ENCODE results near the gene STAG3.
"Not testable (repeated sequence)": the region's sequence is repeated elsewhere in the genome, so short reads cannot be mapped to it uniquely, and the experiment has no call there.

STAG3 gene, protein sequence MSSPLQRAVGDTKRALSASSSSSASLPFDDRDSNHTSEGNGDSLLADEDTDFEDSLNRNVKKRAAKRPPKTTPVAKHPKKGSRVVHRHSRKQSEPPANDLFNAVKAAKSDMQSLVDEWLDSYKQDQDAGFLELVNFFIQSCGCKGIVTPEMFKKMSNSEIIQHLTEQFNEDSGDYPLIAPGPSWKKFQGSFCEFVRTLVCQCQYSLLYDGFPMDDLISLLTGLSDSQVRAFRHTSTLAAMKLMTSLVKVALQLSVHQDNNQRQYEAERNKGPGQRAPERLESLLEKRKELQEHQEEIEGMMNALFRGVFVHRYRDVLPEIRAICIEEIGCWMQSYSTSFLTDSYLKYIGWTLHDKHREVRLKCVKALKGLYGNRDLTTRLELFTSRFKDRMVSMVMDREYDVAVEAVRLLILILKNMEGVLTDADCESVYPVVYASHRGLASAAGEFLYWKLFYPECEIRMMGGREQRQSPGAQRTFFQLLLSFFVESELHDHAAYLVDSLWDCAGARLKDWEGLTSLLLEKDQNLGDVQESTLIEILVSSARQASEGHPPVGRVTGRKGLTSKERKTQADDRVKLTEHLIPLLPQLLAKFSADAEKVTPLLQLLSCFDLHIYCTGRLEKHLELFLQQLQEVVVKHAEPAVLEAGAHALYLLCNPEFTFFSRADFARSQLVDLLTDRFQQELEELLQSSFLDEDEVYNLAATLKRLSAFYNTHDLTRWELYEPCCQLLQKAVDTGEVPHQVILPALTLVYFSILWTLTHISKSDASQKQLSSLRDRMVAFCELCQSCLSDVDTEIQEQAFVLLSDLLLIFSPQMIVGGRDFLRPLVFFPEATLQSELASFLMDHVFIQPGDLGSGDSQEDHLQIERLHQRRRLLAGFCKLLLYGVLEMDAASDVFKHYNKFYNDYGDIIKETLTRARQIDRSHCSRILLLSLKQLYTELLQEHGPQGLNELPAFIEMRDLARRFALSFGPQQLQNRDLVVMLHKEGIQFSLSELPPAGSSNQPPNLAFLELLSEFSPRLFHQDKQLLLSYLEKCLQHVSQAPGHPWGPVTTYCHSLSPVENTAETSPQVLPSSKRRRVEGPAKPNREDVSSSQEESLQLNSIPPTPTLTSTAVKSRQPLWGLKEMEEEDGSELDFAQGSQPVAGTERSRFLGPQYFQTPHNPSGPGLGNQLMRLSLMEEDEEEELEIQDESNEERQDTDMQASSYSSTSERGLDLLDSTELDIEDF

DNA sequence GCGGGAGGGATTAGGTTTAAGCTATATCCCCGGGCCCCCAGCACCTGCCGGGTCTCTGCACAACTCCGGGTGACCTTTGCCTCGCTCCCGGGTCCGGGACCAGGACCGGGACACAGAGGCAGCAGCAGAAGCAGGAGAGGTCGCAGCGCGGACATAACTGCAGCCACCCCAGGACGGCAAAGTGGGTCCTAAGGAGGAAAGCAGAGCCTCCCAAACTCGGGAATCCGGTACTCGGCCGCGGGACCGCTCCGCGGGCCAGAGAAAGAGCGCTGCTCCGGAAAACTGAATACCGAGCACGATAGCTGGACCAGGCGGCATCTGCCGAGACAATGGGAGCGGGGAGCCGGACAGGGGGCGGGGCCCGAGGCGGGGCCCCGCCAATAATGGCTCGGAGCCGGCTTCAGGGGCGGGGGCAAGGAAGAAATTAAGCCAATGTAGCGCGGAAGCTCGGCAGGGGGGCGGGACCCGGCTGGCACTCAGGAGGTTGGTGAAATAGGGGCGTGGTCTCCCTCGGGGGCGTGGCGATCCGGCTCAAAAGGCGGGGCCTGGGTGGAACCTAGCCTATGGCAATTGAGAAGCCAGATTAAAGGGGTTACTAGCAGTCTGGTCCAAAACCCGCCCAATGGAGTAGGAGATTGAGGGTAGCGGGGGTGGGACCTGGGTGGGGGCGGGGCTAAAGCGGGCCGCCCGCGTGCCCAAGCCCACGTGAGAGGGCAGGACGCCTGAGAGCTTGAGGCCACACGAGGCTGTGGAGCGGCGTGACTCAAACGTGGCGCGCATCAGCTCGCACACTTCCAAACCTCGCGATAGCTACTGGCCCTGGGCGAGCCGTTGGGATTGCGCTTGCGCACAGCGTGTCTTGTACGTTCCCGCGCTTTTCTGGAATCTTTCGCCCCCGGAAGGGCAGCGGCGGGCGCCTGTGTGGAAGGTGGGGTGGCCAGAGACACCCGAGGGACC, at the start of gene STAG3, which contains the start of gene GPC2:
TSS of gene STAG3 (plus strand) at position 874 of the 957 bp plus-strand sequence. CDS start 2,639 bp downstream, outside the sequence.
TSS of gene GPC2 (minus strand) at position 337 of the 957 bp plus-strand sequence. CDS start at position 155, 182 bp downstream.
- ChIA-PET CTCF (interaction anchor here (0.9 to 5.8 kb wide), 6 partner anchors 10 to 46 kb away, joined by 3 to 48 read pairs (median 8); partner anchors contain the start of gene GAL3ST4), POLR2A (interaction anchor here (0.7 to 1.0 kb wide), 4 partner anchors 9 to 619 kb away, joined by 4 to 8 read pairs (median 4); partner anchors contain the start of genes GAL3ST4 and LAMTOR4)
- TF ChIP-seq, protein P1, sequence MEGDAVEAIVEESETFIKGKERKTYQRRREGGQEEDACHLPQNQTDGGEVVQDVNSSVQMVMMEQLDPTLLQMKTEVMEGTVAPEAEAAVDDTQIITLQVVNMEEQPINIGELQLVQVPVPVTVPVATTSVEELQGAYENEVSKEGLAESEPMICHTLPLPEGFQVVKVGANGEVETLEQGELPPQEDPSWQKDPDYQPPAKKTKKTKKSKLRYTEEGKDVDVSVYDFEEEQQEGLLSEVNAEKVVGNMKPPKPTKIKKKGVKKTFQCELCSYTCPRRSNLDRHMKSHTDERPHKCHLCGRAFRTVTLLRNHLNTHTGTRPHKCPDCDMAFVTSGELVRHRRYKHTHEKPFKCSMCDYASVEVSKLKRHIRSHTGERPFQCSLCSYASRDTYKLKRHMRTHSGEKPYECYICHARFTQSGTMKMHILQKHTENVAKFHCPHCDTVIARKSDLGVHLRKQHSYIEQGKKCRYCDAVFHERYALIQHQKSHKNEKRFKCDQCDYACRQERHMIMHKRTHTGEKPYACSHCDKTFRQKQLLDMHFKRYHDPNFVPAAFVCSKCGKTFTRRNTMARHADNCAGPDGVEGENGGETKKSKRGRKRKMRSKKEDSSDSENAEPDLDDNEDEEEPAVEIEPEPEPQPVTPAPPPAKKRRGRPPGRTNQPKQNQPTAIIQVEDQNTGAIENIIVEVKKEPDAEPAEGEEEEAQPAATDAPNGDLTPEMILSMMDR (IDR thresholded peaks at IDR 0.05; ENCODE audit: insufficient read depth, low read length, missing control alignments): no peak
- peak; percentile 70 for DNase-seq (ENCODE audit: low read depth, low spot score)
- H3K4me3 ChIP-seq (ENCODE audit: low read depth, low read length): peak within 1 kb of the TSS; percentile 89

DNA sequence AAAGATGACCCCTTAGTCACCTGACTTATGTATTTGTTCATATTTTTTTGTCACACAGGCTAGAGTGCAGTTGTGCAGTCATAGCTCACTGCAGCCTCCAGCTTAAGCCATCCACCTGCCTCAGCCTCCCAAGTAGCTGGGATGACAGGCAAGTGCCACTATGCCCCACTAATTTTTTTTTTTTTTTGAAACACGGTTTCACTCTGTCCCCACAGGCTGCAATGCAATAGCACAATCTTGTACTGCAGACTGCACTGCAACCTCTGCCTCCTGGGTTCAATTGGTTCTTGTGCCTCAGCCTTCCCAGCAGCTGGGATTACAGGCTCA, 49.1 kb upstream of the STAG3 start:
- TF ChIP-seq, protein P1 (IDR thresholded peaks at IDR 0.05; ENCODE audit: insufficient read depth, low read length, missing control alignments): no peak
- ChIA-PET POLR2A (interaction anchor here (1.0 kb wide), 1 partner anchor 135 kb away, joined by 3 read pairs; no protein-coding TSS in a partner anchor), CTCF (interaction anchor here (0.6 to 11.8 kb wide), 9 partner anchors 8 to 135 kb away, joined by 3 to 298 read pairs (median 5); partner anchors contain the start of genes CNPY4, LAMTOR4 and PVRIG)
- no peak overlapping the region for H3K4me3 ChIP-seq (ENCODE audit: low read depth, low read length)
- no peak for DNase-seq (ENCODE audit: low read depth, low spot score)

DNA sequence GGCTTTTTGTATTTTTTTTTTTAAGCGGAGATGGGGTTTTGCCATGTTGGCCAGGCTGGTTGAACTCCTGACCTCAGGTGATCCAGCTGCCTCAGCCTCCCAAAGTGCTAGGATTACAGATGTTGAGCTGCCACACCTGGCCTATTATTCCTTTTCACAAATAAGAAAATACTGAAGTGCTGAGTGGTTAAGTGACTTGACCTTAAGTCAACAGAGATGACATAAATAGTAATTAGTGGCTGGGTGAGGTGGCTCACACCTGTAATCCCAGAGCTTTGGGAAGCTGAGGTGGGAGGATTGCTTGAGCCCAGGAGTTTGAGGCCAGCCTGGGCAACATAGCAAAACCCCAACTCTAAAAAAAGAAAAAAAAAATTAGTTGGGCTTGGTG, 47.5 kb upstream of the STAG3 start:
- POLR2A ChIA-PET; DNase-seq (ENCODE audit: low read depth, low spot score): not testable (repeated sequence)

DNA sequence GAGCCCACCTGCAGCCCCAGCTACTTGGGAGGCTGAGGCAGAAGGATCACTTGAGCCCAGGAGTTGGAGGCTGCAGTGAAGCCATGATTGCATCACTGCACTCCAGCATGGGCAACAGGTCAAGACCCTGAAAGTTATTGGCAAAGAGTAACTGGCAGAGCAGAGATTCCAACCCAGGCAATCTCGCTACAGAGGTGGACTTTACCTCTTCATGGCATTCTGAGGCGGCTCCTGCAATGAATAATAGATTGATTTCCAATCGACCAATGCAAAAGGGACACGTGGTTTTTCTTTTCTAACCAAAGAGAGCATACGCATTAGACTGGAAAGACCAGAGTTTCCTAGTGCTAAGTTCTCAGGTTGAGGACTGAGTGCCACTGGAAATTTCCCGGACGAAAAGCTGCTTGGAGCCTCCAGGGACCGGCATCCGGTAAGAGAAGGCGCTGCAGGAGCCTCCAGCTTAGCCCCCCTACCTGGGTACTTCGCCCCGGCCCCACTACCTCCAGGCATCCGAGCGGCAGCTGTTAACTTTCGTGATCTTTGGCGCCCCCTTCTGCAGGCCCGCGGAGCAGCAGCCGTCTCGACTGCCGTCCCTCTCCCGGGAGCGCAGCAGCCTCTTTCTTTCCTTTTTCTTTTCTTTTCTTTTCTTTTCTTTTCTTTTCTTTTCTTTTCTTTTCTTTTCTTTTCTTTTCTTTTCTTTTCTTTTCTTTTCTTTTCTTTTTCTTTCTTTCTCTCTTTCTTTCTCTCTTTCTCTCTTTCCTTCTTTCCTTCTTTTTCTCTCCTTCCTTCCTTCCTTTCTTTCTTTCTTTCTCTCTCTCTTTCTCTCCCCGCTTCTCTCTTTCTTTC, 46.9 kb upstream of the STAG3 start:
- TF ChIP-seq, protein P1 (IDR thresholded peaks at IDR 0.05; ENCODE audit: insufficient read depth, low read length, missing control alignments): peak; percentile 91
- POLR2A ChIA-PET: no interaction called here
- no peak for DNase-seq (ENCODE audit: low read depth, low spot score)
- H3K4me3 ChIP-seq (ENCODE audit: low read depth, low read length): no peak overlapping the region
- CTCF ChIA-PET: interaction anchor here (0.5 to 11.8 kb wide), 39 partner anchors 8 to 1125 kb away, joined by 3 to 298 read pairs (median 4); partner anchors contain the start of genes CNPY4, GPC2, LAMTOR4 and PVRIG

More for the DNA sequence above, 47.5 kb upstream of the STAG3 start:
- CTCF ChIA-PET: interaction anchor here (0.6 to 11.8 kb wide), 29 partner anchors 8 to 275 kb away, joined by 3 to 298 read pairs (median 5); partner anchors contain the start of genes CNPY4, LAMTOR4, PVRIG and TRAPPC14
- not testable (repeated sequence) for H3K4me3 ChIP-seq (ENCODE audit: low read depth, low read length)

DNA sequence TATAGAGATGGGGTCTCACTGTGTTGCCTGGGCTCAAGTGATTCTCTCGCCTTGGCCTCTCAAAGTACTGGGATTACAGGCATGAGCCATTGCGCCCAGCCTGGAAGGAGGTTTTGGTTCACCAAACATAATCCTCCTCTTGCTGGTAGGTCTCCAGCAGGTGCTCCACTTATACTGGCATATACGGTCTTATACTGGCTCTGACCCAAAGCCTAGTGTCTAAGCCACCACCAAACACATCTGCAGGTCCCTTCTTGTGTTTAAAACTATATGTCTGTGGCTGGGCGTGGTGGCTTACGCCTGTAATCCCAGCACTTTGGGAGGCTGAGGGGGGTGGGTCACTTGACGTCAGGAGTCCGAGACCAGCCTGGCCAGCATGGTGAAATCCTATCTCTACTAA, 45.6 kb upstream of the STAG3 start:
- TF ChIP-seq, protein P1 (IDR thresholded peaks at IDR 0.05; ENCODE audit: insufficient read depth, low read length, missing control alignments): no peak

More for the DNA sequence above, 45.6 kb upstream of the STAG3 start:
- ChIA-PET CTCF (interaction anchor here (0.6 to 11.8 kb wide), 32 partner anchors 7 to 275 kb away, joined by 3 to 298 read pairs (median 8); partner anchors contain the start of genes GPC2, LAMTOR4, PVRIG and STAG3), POLR2A (no interaction called here)
- H3K4me3 ChIP-seq (ENCODE audit: low read depth, low read length): no peak overlapping the region
- no peak for DNase-seq (ENCODE audit: low read depth, low spot score)
